HEK293 (cell line): ENCODE results near the gene POLR1G.

ENCODE experiments used
- BCL6B ChIP-seq: fragments of 450-650 bp; formaldehyde crosslinking; IDR thresholded peaks from 2 replicates; pipeline ENCODE4 v1.5.1; 2017; ENCODE audit warnings: missing biosample characterization, missing genetic modification characterization
- EGR2 ChIP-seq: fragments of 450-650 bp; formaldehyde crosslinking; IDR thresholded peaks from 2 replicates; pipeline ENCODE4 v1.5.1; 2016; ENCODE audit warnings: low read depth, missing biosample characterization, missing genetic modification characterization
- HOXD13 ChIP-seq: sonication (generic); formaldehyde crosslinking; IDR thresholded peaks from 2 replicates; pipeline ENCODE4 v1.8.0; 2022; ENCODE audit warnings: missing genetic modification reagents, borderline replicate concordance
- IKZF3 ChIP-seq: fragments of 450-650 bp; IDR thresholded peaks from 2 replicates; pipeline ENCODE4 v1.5.0; 2018; ENCODE audit warnings: missing biosample characterization, mild to moderate bottlenecking, missing genetic modification characterization, moderate library complexity
- KLF8 ChIP-seq: fragments of 450-650 bp; formaldehyde crosslinking; IDR thresholded peaks from 2 replicates; pipeline ENCODE4 v1.5.1; 2016; ENCODE audit warnings: missing biosample characterization, missing genetic modification characterization
- MEIS1 ChIP-seq: sonication (generic); formaldehyde crosslinking; IDR thresholded peaks from 2 replicates; pipeline ENCODE4 v1.8.1; 2022; ENCODE audit warnings: missing genetic modification reagents, mild to moderate bottlenecking, borderline replicate concordance
- PATZ1 ChIP-seq: fragments of 450-650 bp; formaldehyde crosslinking; IDR thresholded peaks from 2 replicates; pipeline ENCODE4 v1.5.1; 2016; ENCODE audit warnings: missing biosample characterization, missing genetic modification characterization
- PRDM1 ChIP-seq: fragments of 450-650 bp; formaldehyde crosslinking; IDR thresholded peaks from 2 replicates; pipeline ENCODE4; 2016; ENCODE audit warnings: missing biosample characterization, missing genetic modification characterization
- RBAK ChIP-seq: fragments of 450-650 bp; formaldehyde crosslinking; IDR thresholded peaks from 2 replicates; pipeline ENCODE4 v1.5.1; 2016; ENCODE audit warnings: missing biosample characterization, missing genetic modification characterization
- SCRT2 ChIP-seq: fragments of 450-650 bp; formaldehyde crosslinking; IDR thresholded peaks from 2 replicates; pipeline ENCODE4 v1.5.1; 2016; ENCODE audit warnings: missing biosample characterization, missing genetic modification characterization
- SP7 ChIP-seq: fragments of 450-650 bp; formaldehyde crosslinking; IDR thresholded peaks from 2 replicates; pipeline ENCODE4 v1.5.1; 2016; ENCODE audit warnings: missing biosample characterization, missing genetic modification characterization
- TCF7L2 ChIP-seq: IDR thresholded peaks from 2 replicates; pipeline ENCODE4 v1.6.1; 2011; ENCODE audit warnings: low read depth, mild to moderate bottlenecking, inconsistent platforms, low read length, moderate library complexity, borderline replicate concordance
- WT1 ChIP-seq: fragments of 450-650 bp; formaldehyde crosslinking; IDR thresholded peaks from 2 replicates; pipeline ENCODE4 v1.5.1; 2016; ENCODE audit warnings: missing biosample characterization, missing genetic modification characterization
- ZBTB1 ChIP-seq: fragments of 450-650 bp; formaldehyde crosslinking; IDR thresholded peaks from 2 replicates; pipeline ENCODE4 v1.5.1; 2016; ENCODE audit warnings: missing biosample characterization, missing genetic modification characterization
- ZBTB20 ChIP-seq: fragments of 450-650 bp; formaldehyde crosslinking; IDR thresholded peaks from 2 replicates; pipeline ENCODE4 v1.5.1; 2016; ENCODE audit warnings: missing biosample characterization, missing genetic modification characterization
- ZBTB6 ChIP-seq: fragments of 450-650 bp; formaldehyde crosslinking; IDR thresholded peaks from 2 replicates; pipeline ENCODE4 v1.5.1; 2017; ENCODE audit warnings: missing biosample characterization, missing genetic modification characterization
- ZEB2 ChIP-seq: fragments of 450-650 bp; formaldehyde crosslinking; IDR thresholded peaks from 2 replicates; pipeline ENCODE4 v1.5.1; 2016; ENCODE audit warnings: missing biosample characterization, missing genetic modification characterization
- ZFP3 ChIP-seq: fragments of 450-650 bp; formaldehyde crosslinking; IDR thresholded peaks from 2 replicates; pipeline ENCODE4 v1.5.1; 2016; ENCODE audit warnings: low read depth, missing biosample characterization, missing genetic modification characterization
- ZFP69B ChIP-seq: fragments of 450-650 bp; formaldehyde crosslinking; IDR thresholded peaks from 2 replicates; pipeline ENCODE4 v1.5.1; 2016; ENCODE audit warnings: missing biosample characterization, missing genetic modification characterization
- ZNF10 ChIP-seq: fragments of 450-650 bp; formaldehyde crosslinking; IDR thresholded peaks from 2 replicates; pipeline ENCODE4 v1.5.1; 2017; ENCODE audit warnings: missing biosample characterization, missing genetic modification characterization
- ZNF112 ChIP-seq: fragments of 450-650 bp; formaldehyde crosslinking; IDR thresholded peaks from 2 replicates; pipeline ENCODE4 v1.5.0; 2017; ENCODE audit warnings: missing biosample characterization, missing genetic modification characterization
- ZNF114 ChIP-seq: fragments of 450-650 bp; formaldehyde crosslinking; IDR thresholded peaks from 2 replicates; pipeline ENCODE4 v1.5.0; 2017; ENCODE audit warnings: missing biosample characterization, missing genetic modification characterization
- ZNF146 ChIP-seq: fragments of 450-650 bp; formaldehyde crosslinking; IDR thresholded peaks from 2 replicates; pipeline ENCODE4 v1.5.1; 2016; ENCODE audit warnings: missing biosample characterization, missing genetic modification characterization
- ZNF157 ChIP-seq: fragments of 450-650 bp; formaldehyde crosslinking; IDR thresholded peaks from 2 replicates; pipeline ENCODE4 v1.5.1; 2016; ENCODE audit warnings: missing biosample characterization, missing genetic modification characterization
- ZNF2 ChIP-seq: fragments of 450-650 bp; formaldehyde crosslinking; IDR thresholded peaks from 2 replicates; pipeline ENCODE4 v1.5.1; 2016; ENCODE audit warnings: missing biosample characterization, missing genetic modification characterization
- ZNF24 ChIP-seq: fragments of 450-650 bp; formaldehyde crosslinking; IDR thresholded peaks from 2 replicates; pipeline ENCODE4 v1.5.1; 2016; ENCODE audit warnings: missing biosample characterization, missing genetic modification characterization
- ZNF335 ChIP-seq: fragments of 450-650 bp; formaldehyde crosslinking; conservative IDR thresholded peaks from 2 replicates; pipeline ENCODE4 v1.5.1; 2016; ENCODE audit warnings: missing biosample characterization, missing genetic modification characterization
- ZNF341 ChIP-seq: fragments of 450-650 bp; formaldehyde crosslinking; IDR thresholded peaks from 2 replicates; pipeline ENCODE4; 2016; ENCODE audit warnings: low read depth, missing biosample characterization, missing genetic modification characterization
- ZNF391 ChIP-seq: fragments of 450-650 bp; formaldehyde crosslinking; IDR thresholded peaks from 2 replicates; pipeline ENCODE4 v1.5.1; 2016; ENCODE audit warnings: low read depth, missing biosample characterization, missing genetic modification characterization, borderline replicate concordance
- ZNF423 ChIP-seq: fragments of 450-650 bp; formaldehyde crosslinking; IDR thresholded peaks from 2 replicates; pipeline ENCODE4 v1.5.1; 2016; ENCODE audit warnings: missing biosample characterization, missing genetic modification characterization
- ZNF510 ChIP-seq: fragments of 450-650 bp; formaldehyde crosslinking; IDR thresholded peaks from 2 replicates; pipeline ENCODE4 v1.5.1; 2018; ENCODE audit warnings: mild to moderate bottlenecking, missing genetic modification characterization, missing biosample characterization; ENCODE audit not compliant: insufficient replicate concordance
- ZNF571 ChIP-seq: fragments of 450-650 bp; formaldehyde crosslinking; IDR thresholded peaks from 2 replicates; pipeline ENCODE4 v1.5.0; 2017; ENCODE audit warnings: missing biosample characterization, missing genetic modification characterization
- ZNF600 ChIP-seq: fragments of 450-650 bp; formaldehyde crosslinking; IDR thresholded peaks from 2 replicates; pipeline ENCODE4 v1.5.1; 2016; ENCODE audit warnings: missing biosample characterization, missing genetic modification characterization
- ZNF658 ChIP-seq: fragments of 450-650 bp; formaldehyde crosslinking; IDR thresholded peaks from 2 replicates; pipeline ENCODE4; 2016; ENCODE audit warnings: missing biosample characterization, missing genetic modification characterization
- ZNF704 ChIP-seq: fragments of 450-650 bp; formaldehyde crosslinking; IDR thresholded peaks from 2 replicates; pipeline ENCODE4 v1.5.1; 2016; ENCODE audit warnings: missing biosample characterization, missing genetic modification characterization

POLR1G gene

GRCh38 chr19:45428384-45429231 is 22.2 kb downstream of the POLR1G start (continued):
- no peak for TF ChIP-seq WT1 (tag by site-specific recombination)
- no peak for TF ChIP-seq IKZF3 (tag by site-specific recombination)
- TF ChIP-seq ZFP3 (tag by site-specific recombination), result no peak
- no peak for TF ChIP-seq SP7 (tag by site-specific recombination)
- TF ChIP-seq ZNF24, result 0 out of 2 replicates have a peak, but pooled peaks have one; percentile 19
- no peak for TF ChIP-seq ZBTB6 (tag by site-specific recombination)
- peak; percentile 66 for TF ChIP-seq ZNF341 (tag by site-specific recombination)
- TF ChIP-seq ZNF157 (tag by site-specific recombination), result no peak
- no peak for TF ChIP-seq ZNF658 (tag by site-specific recombination)
- no peak for TF ChIP-seq SCRT2 (tag by site-specific recombination)
- no peak for TF ChIP-seq ZNF146 (tag by site-specific recombination)
- TF ChIP-seq ZNF114, result no peak
- TF ChIP-seq ZNF391, result no peak
- no peak for TF ChIP-seq ZNF510 (tag by site-specific recombination)
- TF ChIP-seq ZEB2 (tag by site-specific recombination), result no peak; the same call in 1 of the 2 replicates
- TF ChIP-seq ZBTB20, result peak; percentile 23; the same call in 1 of the 2 replicates
- no peak for TF ChIP-seq ZNF571 (tag by site-specific recombination)
- TF ChIP-seq MEIS1, result no peak
- no peak for TF ChIP-seq ZNF704
- TF ChIP-seq ZNF112, result no peak
- TF ChIP-seq ZBTB1 (tag by site-specific recombination), result no peak
- peak; percentile 26; the same call in 1 of the 2 replicates for TF ChIP-seq KLF8 (tag by site-specific recombination)
- TF ChIP-seq PRDM1, result no peak
- TF ChIP-seq ZNF335 (tag by site-specific recombination), result peak; percentile 58
- no peak for TF ChIP-seq ZNF600 (tag by site-specific recombination)
- TF ChIP-seq ZFP69B (tag by site-specific recombination), result no peak
- no peak for TF ChIP-seq BCL6B (tag by site-specific recombination)
- TF ChIP-seq TCF7L2, result no peak
- no peak for TF ChIP-seq ZNF2 (tag by site-specific recombination)
- TF ChIP-seq EGR2, result no peak
- TF ChIP-seq RBAK (tag by site-specific recombination), result no peak
- TF ChIP-seq PATZ1 (tag by site-specific recombination), result peak; percentile 44; the same call in 1 of the 2 replicates
- TF ChIP-seq HOXD13, result no peak
- TF ChIP-seq ZNF423 (tag by site-specific recombination), result no peak
- TF ChIP-seq ZNF10 (tag by site-specific recombination), result no peak
